HG03135 (cell line): Measurements from ENCODE around the gene FOXB1.

Experiments used
- ATAC-seq: cut with Tn5 transposase; IDR thresholded peaks from one replicate; pipeline ENCODE4 v1.9.1; 2021; ENCODE audit warnings: mild to moderate bottlenecking, moderate library complexity; ENCODE audit not compliant: unreplicated experiment

The FOXB1 gene

GRCh38 chr15:60004009-60004845 is at the start of gene FOXB1:
Gene FOXB1, plus strand, starts transcription at chr15:60004311. Its CDS starts 653 bp downstream, at chr15:60004964.
- no peak for ATAC-seq

- no peak for ATAC-seq
Observed at GRCh38 chr15:59958288-59958687, 45.8 kb upstream of the FOXB1 start.

DNA sequence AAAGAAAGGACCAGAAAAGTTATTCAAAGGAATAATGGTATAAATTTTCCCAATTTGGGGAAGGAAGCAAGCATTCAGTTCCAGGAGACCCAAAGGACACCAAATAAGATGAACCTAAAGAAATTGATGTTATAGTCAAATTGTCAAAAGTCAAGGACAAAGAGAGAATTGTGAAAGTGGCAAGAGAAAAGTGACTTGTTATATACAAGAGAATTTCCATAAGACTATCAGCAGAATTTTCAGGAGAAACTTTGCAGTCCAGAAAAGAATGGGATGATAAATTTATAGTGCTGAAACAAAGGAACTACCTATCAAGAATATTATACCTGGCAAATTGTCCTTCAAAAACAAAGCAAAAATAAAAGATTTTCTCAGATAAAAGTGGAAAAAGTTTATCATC is 43.8 kb upstream of the FOXB1 start:
- no peak for ATAC-seq

DNA sequence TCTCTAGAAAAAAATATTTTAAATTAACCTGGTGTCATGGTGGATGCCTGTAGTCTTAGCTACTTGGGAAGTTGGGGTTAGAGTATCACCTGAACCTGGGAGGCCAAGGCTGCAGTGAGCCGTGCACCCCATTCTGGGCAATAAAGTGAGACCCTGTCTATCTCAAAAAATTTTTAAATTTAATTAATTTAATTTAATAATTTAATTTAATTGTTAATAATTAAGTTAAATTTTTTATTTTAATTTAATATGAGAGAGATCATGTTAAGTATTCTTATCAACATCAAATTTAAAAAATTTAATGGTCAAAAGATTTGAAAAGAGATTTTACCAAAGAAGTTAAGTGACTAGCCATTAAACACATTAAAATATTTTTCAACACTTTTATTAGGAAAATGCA is 40.8 kb upstream of the FOXB1 start:
- no peak for ATAC-seq

GRCh38 chr15:59963925-59964324 is 40.2 kb upstream of the FOXB1 start:
- no peak for ATAC-seq

DNA sequence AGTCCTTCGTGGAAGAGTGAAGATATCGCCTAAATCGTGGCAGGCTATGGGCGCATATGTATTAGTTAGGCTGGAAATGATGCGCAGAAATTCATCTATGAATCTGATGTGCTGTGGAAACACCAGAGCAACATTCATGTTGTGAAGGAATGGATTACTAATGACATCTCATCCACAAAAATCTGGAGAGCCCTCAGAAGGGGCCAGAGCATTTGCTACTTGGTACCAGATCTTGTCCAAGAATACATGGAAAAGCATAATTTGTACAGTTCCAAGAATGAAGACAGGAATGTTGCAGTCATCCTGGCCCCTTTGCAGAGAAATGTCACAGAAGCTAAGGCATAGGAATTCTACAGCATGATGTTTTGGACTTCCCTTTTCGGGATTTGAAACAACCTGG is 38.4 kb upstream of the FOXB1 start:
- ATAC-seq = no peak

DNA sequence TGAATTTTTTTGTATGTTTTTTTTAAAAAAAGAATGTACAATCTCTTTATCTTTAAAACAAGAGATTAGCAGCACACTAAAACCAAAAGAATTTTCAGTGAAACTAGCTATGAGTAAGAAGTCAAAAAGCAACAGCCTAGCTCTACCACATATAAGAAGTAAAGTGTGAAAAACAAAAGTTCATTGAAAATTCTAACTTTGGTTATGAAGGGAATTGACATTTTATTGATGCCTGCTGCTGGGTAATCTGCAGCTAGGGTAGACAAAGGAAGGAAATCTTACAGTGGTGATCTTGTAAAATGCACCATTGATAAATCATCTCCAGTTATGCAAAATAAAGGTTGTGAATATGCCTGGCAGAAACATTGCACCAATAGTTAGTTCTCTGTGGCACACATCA is 37.8 kb upstream of the FOXB1 start:
- ATAC-seq = no peak

- no peak for ATAC-seq
Observed at GRCh38 chr15:59968314-59968713, 35.8 kb upstream of the FOXB1 start.

DNA sequence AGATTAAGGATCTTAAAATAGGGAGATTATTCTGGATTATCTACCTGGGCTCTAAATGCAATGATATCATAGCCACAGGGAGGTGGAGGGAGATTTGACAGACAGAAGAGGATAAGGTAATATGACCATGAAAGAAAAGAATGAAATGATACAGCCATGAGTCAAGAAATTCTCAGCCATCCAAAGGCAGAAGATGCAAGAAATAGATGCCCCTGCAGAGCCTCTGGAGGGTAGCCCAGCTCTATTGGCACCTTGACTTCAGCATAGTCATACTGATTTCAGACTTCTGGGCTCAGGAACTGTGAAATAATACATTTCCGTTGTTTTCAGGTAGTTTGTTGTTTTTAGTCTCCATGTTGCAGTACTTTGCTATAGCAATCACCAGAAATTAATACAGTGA is 31.9 kb upstream of the FOXB1 start:
- no peak for ATAC-seq

DNA sequence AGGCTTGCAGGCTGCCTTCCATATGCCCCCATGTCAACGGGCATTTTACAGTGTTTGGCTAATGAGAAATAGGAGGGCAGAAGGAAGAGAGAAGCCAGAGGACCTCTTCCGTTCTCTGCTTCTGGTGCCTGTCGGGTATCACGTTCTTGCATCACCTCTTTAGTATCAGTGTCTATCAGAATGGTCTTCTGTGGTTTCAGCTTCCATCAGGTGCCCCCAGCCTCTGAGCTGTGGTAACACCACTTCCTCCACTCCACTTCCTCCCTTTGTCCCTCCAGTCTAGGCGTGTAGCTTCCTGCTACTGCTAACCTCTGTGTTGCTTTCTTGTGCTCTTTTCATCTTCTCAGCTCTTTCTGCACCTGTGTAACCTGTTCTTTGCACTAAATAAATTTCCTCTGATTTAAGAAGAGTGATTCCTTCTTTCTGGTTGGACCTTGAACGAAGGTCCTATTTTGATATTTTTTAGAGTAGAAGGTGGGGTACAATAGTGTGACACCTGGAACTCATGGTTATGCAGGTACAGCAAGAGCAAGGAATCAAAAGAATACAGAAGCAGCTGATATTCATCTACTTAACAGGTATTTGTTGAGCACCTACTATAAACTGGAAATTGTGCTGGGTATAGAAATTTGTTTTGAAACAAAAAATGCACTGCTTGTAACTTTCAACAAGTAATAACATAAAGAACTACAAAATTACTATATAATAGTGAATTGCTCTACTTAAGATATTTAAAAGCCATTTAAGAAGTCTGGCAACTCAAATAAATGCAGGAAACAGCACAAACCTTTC is 27.4 kb upstream of the FOXB1 start:
- no peak for ATAC-seq

- ATAC-seq = no peak
Observed at GRCh38 chr15:59991834-59992233, 12.3 kb upstream of the FOXB1 start.

DNA sequence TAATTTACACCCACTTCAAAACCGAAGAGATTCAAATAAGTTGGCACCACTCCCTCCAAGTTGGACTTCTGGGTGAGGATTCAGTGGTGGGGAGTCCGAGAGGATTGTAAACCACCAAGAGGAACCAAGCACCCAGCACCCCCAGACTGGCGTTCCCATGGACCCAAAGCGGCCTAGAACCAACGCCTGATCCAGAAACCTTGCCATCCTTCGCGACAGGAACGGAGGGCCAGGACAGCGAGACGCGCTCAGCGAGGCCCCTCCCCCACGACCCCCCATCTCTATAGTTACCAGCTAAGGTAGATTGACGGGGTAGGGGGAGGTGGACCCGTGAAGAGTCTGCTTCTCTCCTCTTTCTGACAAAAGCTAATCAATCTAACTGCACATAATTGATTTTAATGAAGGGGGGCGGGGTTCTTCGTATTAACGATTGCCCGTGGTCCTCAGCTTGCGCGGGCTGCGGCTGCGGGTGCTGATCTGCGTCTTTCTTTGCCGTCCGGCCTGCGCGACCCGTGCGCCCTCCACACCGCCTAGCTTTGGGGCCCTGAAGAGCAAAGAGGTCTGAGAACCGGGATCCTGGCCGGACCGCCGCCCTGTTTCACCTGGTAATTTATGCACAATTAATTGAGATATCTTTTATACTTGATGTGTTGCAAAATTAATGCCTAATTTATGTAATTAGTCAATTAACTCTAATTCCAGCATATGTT is 10.9 kb upstream of the FOXB1 start:
- ATAC-seq = no peak

DNA sequence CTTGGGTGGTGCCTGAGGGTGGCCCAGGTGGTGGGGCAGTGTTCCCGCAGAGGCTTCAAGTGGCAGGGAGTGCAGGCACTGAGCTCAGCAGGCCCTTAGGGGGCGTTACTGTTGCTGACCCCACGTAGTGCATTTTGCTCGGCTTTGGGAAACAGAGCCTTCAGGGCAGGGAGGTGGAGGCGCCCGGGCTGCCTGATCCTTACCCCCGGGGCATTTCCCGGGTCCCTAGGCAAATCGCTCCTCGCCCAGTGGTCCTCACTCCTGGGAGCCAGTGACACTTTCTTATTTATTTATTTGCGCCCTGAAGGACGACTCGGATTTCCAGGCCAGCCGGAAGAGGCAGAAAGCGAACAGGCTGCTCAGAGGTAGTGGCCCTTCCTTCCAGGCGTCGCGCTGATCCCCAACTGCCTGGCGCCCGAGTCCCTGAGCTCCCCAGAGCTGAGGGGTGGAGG is 10.1 kb upstream of the FOXB1 start:
- ATAC-seq = no peak

DNA sequence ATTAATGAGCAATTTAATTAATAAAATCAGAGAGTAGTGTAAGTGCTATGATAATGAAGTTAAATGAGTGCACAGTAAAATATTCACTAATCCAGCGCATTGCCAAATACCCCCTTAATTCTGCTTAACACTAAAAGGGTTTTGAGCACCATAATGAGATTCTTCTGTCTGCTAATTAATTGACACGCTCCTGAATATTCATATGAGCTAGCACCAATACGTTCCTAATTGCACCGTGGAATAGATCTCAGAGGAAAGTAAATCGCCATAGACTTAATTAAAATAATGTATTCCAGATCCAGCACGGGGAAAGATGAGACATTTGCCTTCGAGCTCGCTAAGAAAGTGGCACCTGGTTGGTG is 9.6 kb upstream of the FOXB1 start:
- no peak for ATAC-seq

DNA sequence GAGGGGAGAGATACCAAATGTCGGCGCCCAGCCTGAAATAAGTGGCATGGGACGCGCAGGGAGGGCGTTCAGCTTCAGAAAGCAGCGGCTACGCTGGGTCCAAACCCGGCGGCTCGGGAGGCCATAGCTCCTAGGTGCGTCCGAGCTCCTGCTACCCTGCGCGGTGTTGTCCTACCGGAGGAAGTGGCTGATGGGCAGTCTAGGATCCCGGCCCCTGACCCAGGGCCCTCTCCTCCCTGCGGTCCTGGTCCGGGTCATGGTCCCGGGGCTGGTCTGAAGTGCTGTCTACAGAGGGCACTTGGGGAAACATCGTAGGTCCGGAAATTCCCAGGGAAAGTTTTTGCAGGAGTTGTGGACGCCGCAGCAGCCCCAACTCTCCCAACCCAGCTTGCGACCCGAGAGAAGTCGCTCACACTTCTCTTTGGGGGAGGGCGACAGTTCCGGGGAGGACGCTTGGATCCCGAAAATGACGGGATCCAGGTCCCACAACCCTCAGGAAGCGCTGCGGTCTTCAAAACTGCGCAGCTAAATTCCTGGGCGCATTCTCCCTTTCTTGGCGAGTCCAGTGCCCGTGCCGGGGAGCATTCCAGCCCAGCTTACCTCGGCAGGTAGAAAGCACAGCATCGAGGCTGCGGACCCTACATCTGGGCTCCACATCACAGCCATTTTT is 9.1 kb upstream of the FOXB1 start:
- no peak for ATAC-seq

DNA sequence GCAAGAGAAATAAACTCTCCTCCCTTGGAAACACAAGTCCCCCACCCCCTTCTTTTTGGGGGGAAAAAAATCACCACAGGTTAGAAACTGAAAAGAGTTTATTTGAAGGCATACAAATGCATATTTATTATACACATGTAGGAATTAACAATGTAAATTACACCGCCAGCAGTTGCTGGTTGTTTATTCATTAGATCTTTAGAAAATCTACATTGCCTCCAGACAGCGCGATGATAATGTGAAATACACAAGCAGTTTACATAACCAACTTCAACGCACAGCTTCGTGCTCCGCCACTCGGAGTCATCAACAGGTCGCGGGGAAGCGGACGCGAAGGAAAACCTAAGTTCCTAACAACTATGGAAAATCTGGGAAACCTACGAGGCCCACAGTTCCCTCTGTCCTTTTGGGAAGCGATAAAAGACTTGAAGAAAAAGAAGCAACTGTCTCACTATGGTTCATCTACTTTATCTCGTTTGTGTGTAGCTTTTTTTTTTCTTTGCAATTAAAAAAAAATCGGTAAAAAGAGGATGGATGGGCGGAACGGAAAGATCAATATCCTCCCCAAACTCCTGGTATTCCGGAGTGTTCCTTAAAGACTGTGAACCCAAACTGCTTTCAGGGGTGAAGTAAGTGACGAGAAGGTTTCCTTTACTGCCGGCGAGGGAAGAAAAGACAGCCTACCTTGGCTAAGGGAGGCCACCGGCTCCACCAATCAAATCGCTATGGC is 8.4 kb upstream of the FOXB1 start:
- ATAC-seq = no peak

DNA sequence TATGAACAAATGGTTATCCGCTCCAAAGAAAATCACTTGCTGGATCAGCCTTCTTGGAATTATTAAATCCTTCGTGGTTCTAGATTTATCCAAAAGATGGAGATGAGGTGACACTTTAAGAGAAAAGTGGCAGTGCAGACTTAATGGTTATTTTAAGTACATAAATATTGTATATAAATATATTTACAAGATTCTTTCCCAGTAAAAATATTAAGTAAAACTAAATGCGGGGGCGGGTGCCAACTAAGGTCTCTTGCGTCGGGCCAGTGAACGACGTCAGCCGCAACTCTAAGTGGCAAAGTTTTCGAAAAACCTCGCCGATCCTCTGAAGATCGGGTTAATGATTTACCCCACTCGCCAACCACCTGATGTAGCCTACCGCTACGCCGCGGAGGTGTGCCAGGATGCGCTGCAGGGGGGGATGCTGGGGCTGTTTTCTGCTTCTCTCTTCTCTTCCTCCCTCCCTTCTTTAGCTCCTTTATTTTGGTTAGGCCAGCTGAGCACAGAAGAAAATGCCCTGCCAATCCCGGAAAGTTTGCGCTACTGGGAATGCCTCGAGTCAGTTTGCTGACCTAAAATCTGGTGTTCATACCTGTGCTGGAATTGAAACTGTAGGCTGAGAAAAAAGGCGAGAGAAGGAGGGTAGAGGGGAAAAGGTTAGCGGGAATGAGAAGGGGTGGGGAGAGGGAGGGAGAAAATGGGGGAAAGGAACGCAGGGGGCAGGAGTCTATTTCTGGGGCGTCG is 7.6 kb upstream of the FOXB1 start:
- no peak for ATAC-seq

DNA sequence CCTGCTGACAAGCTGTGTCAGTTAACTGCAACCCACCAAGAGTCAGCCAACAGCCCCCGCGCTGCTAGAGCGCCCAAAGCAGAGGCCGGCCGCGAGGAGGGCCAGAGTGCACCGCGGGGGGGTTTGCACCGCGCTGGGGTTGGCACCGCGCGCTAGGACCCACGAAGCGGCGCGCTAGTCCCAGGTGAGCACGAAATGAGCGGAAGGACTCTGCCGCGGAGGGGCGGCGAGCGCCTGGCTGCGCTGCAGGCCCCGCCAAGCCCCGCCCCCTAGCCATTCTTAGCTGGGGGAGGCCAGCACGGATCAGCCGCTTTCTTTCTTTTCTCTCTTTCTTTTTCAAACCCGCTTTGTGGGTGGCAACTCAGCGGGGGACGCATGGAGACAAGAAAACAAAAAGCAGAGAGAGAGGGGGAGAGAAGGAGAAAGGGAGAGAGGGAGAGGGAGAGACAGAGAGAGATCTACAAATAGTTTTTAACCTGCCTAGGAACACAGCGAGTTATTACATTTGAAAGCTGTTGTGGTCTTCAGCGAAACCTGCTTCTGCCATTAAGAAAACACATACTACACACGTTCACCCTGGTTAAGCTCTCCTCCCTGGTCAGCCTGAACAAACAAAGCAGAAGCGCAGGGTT is 6.9 kb upstream of the FOXB1 start:
- peak; percentile 77 for ATAC-seq

DNA sequence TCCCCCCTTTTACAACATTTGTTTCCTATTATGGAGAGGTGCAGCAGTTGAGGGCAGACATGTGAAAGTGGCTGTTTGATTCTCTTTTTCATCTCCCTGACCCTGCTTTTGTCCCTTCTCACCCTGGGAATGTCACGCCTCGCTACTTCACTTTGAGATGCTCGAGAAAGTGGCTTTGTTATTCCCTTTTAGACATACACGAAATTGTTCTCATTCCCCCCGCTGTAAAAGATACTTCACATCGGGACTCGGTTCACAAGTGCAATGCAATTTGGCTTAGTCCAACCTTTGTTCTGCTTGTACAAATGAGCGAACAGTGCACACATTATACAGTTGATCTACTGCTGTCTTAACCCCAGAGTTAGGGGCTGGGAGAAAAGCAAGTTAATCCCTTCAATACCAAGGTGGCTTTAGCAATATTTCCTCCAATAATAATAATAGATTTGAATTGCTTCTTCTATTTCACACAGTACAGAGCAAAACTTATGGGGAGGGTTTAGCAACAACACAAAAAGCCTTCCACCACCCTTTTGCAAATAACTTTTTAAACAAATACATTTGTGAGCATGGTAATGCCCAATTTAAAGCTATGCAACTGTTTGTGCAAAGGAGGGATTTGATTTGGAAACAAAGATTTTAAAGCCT is 5.7 kb upstream of the FOXB1 start:
- ATAC-seq = no peak
